Measurements from ENCODE around the gene TFDP2. TPM values are rescaled to one million over a fixed set of nuclear protein-coding genes. Genes with fewer than 3 reads are reported as not detected.

The TFDP2 gene
- polyA plus RNA-seq, 4 donors: 21.9 to 50.5 (median 31.9) TPM

GRCh38 chr3:141898908-141899307 lies 250.4 kb downstream of the TFDP2 start:
- Histone ChIP-seq H3K36me3 (ENCODE audit: control insufficient read depth in 3 of 3, insufficient read depth in 2 of 3, low read depth in 1 of 3, low read length in 3 of 3) (peaks cover 0 to 22% (median 2%) of the 10 kb centered on the region in 3 donors), H3K9me3 (ENCODE audit: control insufficient read depth in 2 of 2, insufficient read depth in 1 of 2, low read depth in 1 of 2, low read length in 1 of 2) (peaks cover 0 to 11% of the 10 kb centered on the region in 2 donors), H3K4me1 (ENCODE audit: control insufficient read depth in 3 of 3, insufficient read depth in 2 of 3, low read depth in 1 of 3, low read length in 2 of 3) (no peaks in the 10 kb centered on the region), H3K27ac (ENCODE audit: low read depth in 1 of 3, low read length in 2 of 3) (no peak overlapping the region), H3K27me3 (ENCODE audit: control insufficient read depth in 3 of 3, insufficient read depth in 3 of 3, low read length in 3 of 3) (no peaks in the 10 kb centered on the region), H3K4me3 (ENCODE audit: low read depth in 1 of 3, low read length in 3 of 3) (no peak overlapping the region)
- WGBS, 3 donors: 96 to 100% (median 97%) methylated on average over 1 of the region's 1 CpG
- DNase-seq: no peak
- FAIRE-seq: no peak

- H3K27me3 ChIP-seq (ENCODE audit: control insufficient read depth in 3 of 3, insufficient read depth in 3 of 3, low read length in 3 of 3): no peaks in the 10 kb centered on the region
- 94 to 98% (median 94%) methylated on average over 3 of the region's 3 CpGs for WGBS, 3 donors
- no peak for DNase-seq
- FAIRE-seq: no peak
- H3K36me3 ChIP-seq (ENCODE audit: control insufficient read depth in 3 of 3, insufficient read depth in 2 of 3, low read depth in 1 of 3, low read length in 3 of 3): peaks cover 0 to 18% (median 2%) of the 10 kb centered on the region in 3 donors
- no peaks in the 10 kb centered on the region for H3K4me1 ChIP-seq (ENCODE audit: control insufficient read depth in 3 of 3, insufficient read depth in 2 of 3, low read depth in 1 of 3, low read length in 2 of 3)
- peaks cover 0 to 11% of the 10 kb centered on the region in 2 donors for H3K9me3 ChIP-seq (ENCODE audit: control insufficient read depth in 2 of 2, insufficient read depth in 1 of 2, low read depth in 1 of 2, low read length in 1 of 2)
- no peak overlapping the region for H3K27ac ChIP-seq (ENCODE audit: low read depth in 1 of 3, low read length in 2 of 3)
- no peak overlapping the region for H3K4me3 ChIP-seq (ENCODE audit: low read depth in 1 of 3, low read length in 3 of 3)
These were observed 253.6 kb downstream of the TFDP2 start for GRCh38 chr3:141895731-141896130.

- Histone ChIP-seq H3K27me3 (ENCODE audit: control insufficient read depth in 3 of 3, insufficient read depth in 3 of 3, low read length in 3 of 3) (no peaks in the 10 kb centered on the region), H3K27ac (ENCODE audit: low read depth in 1 of 3, low read length in 2 of 3) (no peak overlapping the region), H3K4me3 (ENCODE audit: low read depth in 1 of 3, low read length in 3 of 3) (no peak overlapping the region), H3K36me3 (ENCODE audit: control insufficient read depth in 3 of 3, insufficient read depth in 2 of 3, low read depth in 1 of 3, low read length in 3 of 3) (peaks cover 0 to 12% (median 2%) of the 10 kb centered on the region in 3 donors), H3K4me1 (ENCODE audit: control insufficient read depth in 3 of 3, insufficient read depth in 2 of 3, low read depth in 1 of 3, low read length in 2 of 3) (no peaks in the 10 kb centered on the region), H3K9me3 (ENCODE audit: control insufficient read depth in 2 of 2, insufficient read depth in 1 of 2, low read depth in 1 of 2, low read length in 1 of 2) (peaks cover 0 to under 1% of the 10 kb centered on the region in 2 donors)
- FAIRE-seq (no peak), DNase-seq (peak; percentile 39 to 70)
- WGBS, 3 donors: 75 to 80% (median 79%) methylated on average over 5 of the region's 5 CpGs
These were observed 254.7 kb downstream of the TFDP2 start for GRCh38 chr3:141894524-141895176.

Other genes starting within 250 kb of the TFDP2 start
- gene GK5, start 76.0 kb upstream of the TFDP2 start, polyA plus RNA-seq: 10 to 100 TPM in 1 of 4 donors, 1 to 10 TPM in 3; 4.6 to 34.0 (median 8.6) TPM